Body of pancreas (tissue), 4 donors: ENCODE results near the gene VTI1A. TPM values are rescaled to one million over a fixed set of nuclear protein-coding genes. Genes with fewer than 3 reads are reported as not detected.

ENCODE experiments used
- ATAC-seq: fragments of 150-250 bp; one replicate; pipeline ENCODE4 v1.9.1; 2016
- DNase-seq, 4 donors: peaks; one replicate each; pipeline ENCODE4 v3.0.0-alpha.2; 2019
- H3K27ac ChIP-seq, 4 donors: fragments of 200-600 bp; sonication (generic); 1 replicate in 3 of 4; 2 replicates in 1 of 4; pipeline versions ENCODE4 v1.5.1 to v1.6.1; 2016 to 2019; ENCODE audit warnings: mild to moderate bottlenecking in 1 of 4, mixed read lengths in 1 of 4, moderate library complexity in 1 of 4
- H3K27me3 ChIP-seq, 2 donors: fragments of 200-600 bp; sonication (generic); one replicate each; pipeline ENCODE4 v1.6.0; 2016; ENCODE audit warnings: mild to moderate bottlenecking in 1 of 2
- H3K36me3 ChIP-seq, 2 donors: fragments of 200-600 bp; sonication (generic); replicated peaks in 1 of 2; 2 replicates each; pipeline ENCODE4 v1.5.1; 2016; ENCODE audit warnings: low read depth in 2 of 2; ENCODE audit not compliant: insufficient read depth in 1 of 2
- H3K4me1 ChIP-seq: fragments of 200-600 bp; sonication (generic); one replicate; pipeline ENCODE4 v1.6.0; 2016
- H3K4me3 ChIP-seq, 2 donors: fragments of 200-600 bp; sonication (generic); 1 replicate in 1 of 2; 2 replicates in 1 of 2; pipeline ENCODE4 v1.5.1; 2016 to 2019
- H3K9me3 ChIP-seq, 3 donors: fragments of 200-600 bp; sonication (generic); 1 replicate in 2 of 3; 2 replicates in 1 of 3; pipeline ENCODE4 v1.5.1; 2016
- CTCF ChIP-seq, 7 experiments: fragments of 450-650 bp in 4 of 7; fragments of 200-600 bp in 3 of 7; sonication (generic) in 3 of 7; IDR thresholded peaks; one replicate each; pipeline ENCODE4 v1.5.1; 2016 to 2019; ENCODE audit warnings: antibody characterized with exemption in 7 of 7
- POLR2A ChIP-seq, 3 donors: fragments of 450-650 bp; IDR thresholded peaks; one replicate each; pipeline ENCODE4 v1.6.1; 2016; ENCODE audit warnings: antibody characterized with exemption in 3 of 3, mild to moderate bottlenecking in 2 of 3
- WGBS, 2 donors: methylation state at CpG; one replicate each; pipeline ENCODE4 v1.1.5; 2017; 5-methylcytosine and 5-hydroxymethylcytosine counted together
- intact Hi-C: fragments of 100-400 bp; cut with DNase I; formaldehyde crosslinking; loops from one replicate; pipeline ENCODE4 v1.15.1; 2023
- total RNA-seq, 2 donors: library from RNA; depleted of rRNA; stranded (reverse); fragments of >200 nt; gene quantifications; one replicate each; pipeline ENCODE4 v1.1.0, GENCODE V29; 2016

VTI1A gene
- total RNA-seq, 2 donors from 2014 or later = 28.3 to 84.4 TPM

- TF ChIP-seq CTCF (IDR thresholded peaks at IDR 0.05) = no peak
- TF ChIP-seq POLR2A (IDR thresholded peaks at IDR 0.05) = no peak
- H3K4me1 ChIP-seq = no peaks in the 10 kb centered on the region
- DNase-seq (no peak), ATAC-seq (no peak)
- H3K36me3 ChIP-seq = no peaks in the 10 kb centered on the region
- H3K9me3 ChIP-seq = no peaks in the 10 kb centered on the region
- 92 to 95% methylated on average over 1 of the region's 1 CpG for WGBS, 2 donors
- no peak overlapping the region for H3K4me3 ChIP-seq
- intact Hi-C loops = no loop called here
- no peak overlapping the region for H3K27ac ChIP-seq
- no peaks in the 10 kb centered on the region for H3K27me3 ChIP-seq
Measured at GRCh38 chr10:112579578-112579977, 132.6 kb downstream of the VTI1A start.

GRCh38 chr10:112580267-112580666 lies 133.3 kb downstream of the VTI1A start:
- H3K4me1 ChIP-seq = no peaks in the 10 kb centered on the region
- ATAC-seq = no peak
- no peak overlapping the region for H3K27ac ChIP-seq
- no peaks in the 10 kb centered on the region for H3K36me3 ChIP-seq
- intact Hi-C loops = no loop called here
- H3K9me3 ChIP-seq = no peaks in the 10 kb centered on the region
- no peak for TF ChIP-seq CTCF (IDR thresholded peaks at IDR 0.05)
- TF ChIP-seq POLR2A (IDR thresholded peaks at IDR 0.05) = no peak
- no peak overlapping the region for H3K4me3 ChIP-seq
- DNase-seq = no peak
- no peaks in the 10 kb centered on the region for H3K27me3 ChIP-seq
- 94 to 98% methylated on average over 2 of the region's 2 CpGs for WGBS, 2 donors

- no peaks in the 10 kb centered on the region for H3K4me1 ChIP-seq
- WGBS, 2 donors = 82 to 91% methylated on average over 4 of the region's 4 CpGs
- DNase-seq = no peak
- no peak overlapping the region for H3K4me3 ChIP-seq
- ATAC-seq = no peak
- intact Hi-C loops = no loop called here
- no peaks in the 10 kb centered on the region for H3K9me3 ChIP-seq
- no peaks in the 10 kb centered on the region for H3K36me3 ChIP-seq
- no peak overlapping the region for H3K27ac ChIP-seq
- no peak for TF ChIP-seq POLR2A (IDR thresholded peaks at IDR 0.05)
- no peak for TF ChIP-seq CTCF (IDR thresholded peaks at IDR 0.05)
- H3K27me3 ChIP-seq = no peaks in the 10 kb centered on the region
Measured at GRCh38 chr10:112581921-112582320, 134.9 kb downstream of the VTI1A start.

GRCh38 chr10:112583236-112583939 lies 136.4 kb downstream of the VTI1A start:
- no peak overlapping the region for H3K4me3 ChIP-seq
- H3K9me3 ChIP-seq = no peaks in the 10 kb centered on the region
- H3K4me1 ChIP-seq = no peaks in the 10 kb centered on the region
- WGBS, 2 donors = 82 to 88% methylated on average over 9 of the region's 9 CpGs
- ATAC-seq = no peak
- DNase-seq = no peak
- no peaks in the 10 kb centered on the region for H3K27me3 ChIP-seq
- TF ChIP-seq CTCF (IDR thresholded peaks at IDR 0.05) (no peak), POLR2A (IDR thresholded peaks at IDR 0.05) (no peak)
- no peaks in the 10 kb centered on the region for H3K36me3 ChIP-seq
- intact Hi-C loops = no loop called here
- H3K27ac ChIP-seq = no peak overlapping the region

- intact Hi-C loops = no loop called here
- ATAC-seq = no peak
- Histone ChIP-seq H3K27me3 (no peaks in the 10 kb centered on the region), H3K36me3 (no peaks in the 10 kb centered on the region), H3K9me3 (no peaks in the 10 kb centered on the region), H3K4me1 (no peaks in the 10 kb centered on the region), H3K27ac (no peak overlapping the region), H3K4me3 (no peak overlapping the region)
- no peak for TF ChIP-seq CTCF (IDR thresholded peaks at IDR 0.05)
- no peak for TF ChIP-seq POLR2A (IDR thresholded peaks at IDR 0.05)
- 93 to 94% methylated on average over 6 of the region's 6 CpGs for WGBS, 2 donors
- DNase-seq = no peak
Measured at GRCh38 chr10:112584276-112584675, 137.3 kb downstream of the VTI1A start.
